ENCODE data around the gene ABCD2. TPM values are rescaled to one million over a fixed set of nuclear protein-coding genes. Genes with fewer than 3 reads are reported as not detected.

ABCD2 gene
- total RNA-seq, 1 experiment from 2014 or later: not detected

GRCh38 chr12:39541471-39541870 is 78.1 kb downstream of the ABCD2 start:
- no peak for DNase-seq
- Histone ChIP-seq H3K9me2 (replicated peaks; ENCODE audit: low read length) (no peaks in the 10 kb centered on the region), H3K27me3 (ENCODE audit: low read length) (no peaks in the 10 kb centered on the region), H3K79me2 (ENCODE audit: low read length) (no peaks in the 10 kb centered on the region), H3K4me3 (ENCODE audit: low read length) (no peak overlapping the region), H3K4me2 (ENCODE audit: low read length) (no peak overlapping the region), H3K27ac (ENCODE audit: low read length) (no peak overlapping the region), H3K9me3 (ENCODE audit: low read length) (no peaks in the 10 kb centered on the region), H3K4me1 (ENCODE audit: insufficient read depth, low read length) (0 out of 2 replicates have a peak, but pooled peaks cover 9% of the 10 kb centered on the region), H3K9ac (ENCODE audit: low read length) (no peak overlapping the region), H4K20me1 (ENCODE audit: low read length) (no peaks in the 10 kb centered on the region), H3K36me3 (ENCODE audit: low read depth, low read length) (no peaks in the 10 kb centered on the region), H2AFZ (ENCODE audit: low read length) (no peak overlapping the region), H3F3A (ENCODE audit: low read length, unreplicated experiment) (no peaks in the 10 kb centered on the region)
- intact Hi-C loops (cut with micrococcal nuclease): no loop called here
- ATAC-seq: no peak
- POLR2A ChIA-PET (ENCODE audit: unreplicated experiment): no interaction called here
- no TSS peak for BruUV-seq (replicated peaks)
- TF ChIP-seq EZH2phosphoT487 (IDR thresholded peaks at IDR 0.05; ENCODE audit: borderline replicate concordance, low read length) (no peak), CTCF (conservative IDR thresholded peaks at IDR 0.05; ENCODE audit: low read depth, low read length) (no peak), EZH2 (IDR thresholded peaks at IDR 0.05; ENCODE audit: low read length, unreplicated experiment) (no peak)
- CTCF ChIA-PET: no interaction called here

- H3K4me2 ChIP-seq (ENCODE audit: low read length): no peak overlapping the region
- ChIA-PET CTCF (no interaction called here), POLR2A (ENCODE audit: unreplicated experiment) (no interaction called here)
- no peak overlapping the region for H3K4me3 ChIP-seq (ENCODE audit: low read length)
- H2AFZ ChIP-seq (ENCODE audit: low read length): no peak overlapping the region
- no peaks in the 10 kb centered on the region for H3K79me2 ChIP-seq (ENCODE audit: low read length)
- H3F3A ChIP-seq (ENCODE audit: low read length, unreplicated experiment): no peaks in the 10 kb centered on the region
- H4K20me1 ChIP-seq (ENCODE audit: low read length): no peaks in the 10 kb centered on the region
- H3K36me3 ChIP-seq (ENCODE audit: low read depth, low read length): no peaks in the 10 kb centered on the region
- 0 out of 2 replicates have a peak, but pooled peaks cover 4% of the 10 kb centered on the region for H3K4me1 ChIP-seq (ENCODE audit: insufficient read depth, low read length)
- TF ChIP-seq EZH2 (IDR thresholded peaks at IDR 0.05; ENCODE audit: low read length, unreplicated experiment) (no peak), CTCF (conservative IDR thresholded peaks at IDR 0.05; ENCODE audit: low read depth, low read length) (no peak), EZH2phosphoT487 (IDR thresholded peaks at IDR 0.05; ENCODE audit: borderline replicate concordance, low read length) (no peak)
- DNase-seq (no peak), ATAC-seq (no peak)
- no peaks in the 10 kb centered on the region for H3K27me3 ChIP-seq (ENCODE audit: low read length)
- H3K27ac ChIP-seq (ENCODE audit: low read length): no peak overlapping the region
- H3K9me2 ChIP-seq (replicated peaks; ENCODE audit: low read length): no peaks in the 10 kb centered on the region
- no peak overlapping the region for H3K9ac ChIP-seq (ENCODE audit: low read length)
- H3K9me3 ChIP-seq (ENCODE audit: low read length): no peaks in the 10 kb centered on the region
- intact Hi-C loops (cut with micrococcal nuclease): loop anchor here (5.0 to 10.0 kb wide), 3 partner anchors 156 to 221 kb away; no protein-coding TSS in a partner anchor
- no TSS peak for BruUV-seq (replicated peaks)
These were observed 80.9 kb downstream of the ABCD2 start for GRCh38 chr12:39538679-39539104.

- Histone ChIP-seq H3F3A (ENCODE audit: low read length, unreplicated experiment) (no peaks in the 10 kb centered on the region), H3K4me2 (ENCODE audit: low read length) (no peak overlapping the region), H4K20me1 (ENCODE audit: low read length) (no peaks in the 10 kb centered on the region), H3K4me3 (ENCODE audit: low read length) (no peak overlapping the region), H3K36me3 (ENCODE audit: low read depth, low read length) (no peaks in the 10 kb centered on the region), H3K27ac (ENCODE audit: low read length) (no peak overlapping the region), H3K9ac (ENCODE audit: low read length) (no peak overlapping the region), H3K9me2 (replicated peaks; ENCODE audit: low read length) (no peaks in the 10 kb centered on the region), H2AFZ (ENCODE audit: low read length) (no peak overlapping the region), H3K4me1 (ENCODE audit: insufficient read depth, low read length) (0 out of 2 replicates have a peak, but pooled peaks cover 4% of the 10 kb centered on the region), H3K9me3 (ENCODE audit: low read length) (no peaks in the 10 kb centered on the region), H3K27me3 (ENCODE audit: low read length) (no peaks in the 10 kb centered on the region), H3K79me2 (ENCODE audit: low read length) (no peaks in the 10 kb centered on the region)
- ATAC-seq (no peak), DNase-seq (no peak)
- intact Hi-C loops (cut with micrococcal nuclease): loop anchor here (10.0 kb wide), 2 partner anchors 161 to 169 kb away; no protein-coding TSS in a partner anchor
- TF ChIP-seq EZH2 (IDR thresholded peaks at IDR 0.05; ENCODE audit: low read length, unreplicated experiment) (no peak), EZH2phosphoT487 (IDR thresholded peaks at IDR 0.05; ENCODE audit: borderline replicate concordance, low read length) (no peak), CTCF (conservative IDR thresholded peaks at IDR 0.05; ENCODE audit: low read depth, low read length) (no peak)
- ChIA-PET POLR2A (ENCODE audit: unreplicated experiment) (interaction anchor here (0.6 kb wide), 1 partner anchor 9 kb away, joined by 3 read pairs; no protein-coding TSS in a partner anchor), CTCF (no interaction called here)
- no TSS peak for BruUV-seq (replicated peaks)
These were observed 85.7 kb downstream of the ABCD2 start for GRCh38 chr12:39533951-39534350.
